GM12801 (cell line): ENCODE results near the gene SAMD3.

ENCODE experiments used
- CTCF ChIP-seq: IDR thresholded peaks from one replicate; pipeline ENCODE4 v1.5.1; 2011; ENCODE audit warnings: control low read depth; ENCODE audit not compliant: insufficient read length; ENCODE audit errors: extremely low read depth

The SAMD3 gene

DNA sequence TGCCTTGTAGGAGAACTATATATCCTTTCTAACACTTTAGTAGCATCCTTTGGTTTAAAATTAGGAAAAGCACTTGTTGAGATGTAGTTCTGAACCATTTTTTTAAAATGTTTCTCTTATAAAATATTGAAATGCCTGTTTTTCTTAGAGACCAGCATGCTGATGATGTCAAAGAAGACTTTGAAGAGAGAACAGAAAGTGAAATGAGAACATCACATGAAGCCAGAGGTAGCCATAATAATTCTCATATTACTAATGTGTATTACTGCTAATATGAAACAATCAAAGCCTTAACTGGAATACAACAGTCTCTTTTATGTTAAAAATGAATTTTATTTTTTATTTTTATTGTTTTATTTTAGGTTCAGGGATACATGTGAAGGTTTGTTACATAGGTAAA lies 102.0 kb downstream of the SAMD3 start:
- TF ChIP-seq CTCF: no peak

DNA sequence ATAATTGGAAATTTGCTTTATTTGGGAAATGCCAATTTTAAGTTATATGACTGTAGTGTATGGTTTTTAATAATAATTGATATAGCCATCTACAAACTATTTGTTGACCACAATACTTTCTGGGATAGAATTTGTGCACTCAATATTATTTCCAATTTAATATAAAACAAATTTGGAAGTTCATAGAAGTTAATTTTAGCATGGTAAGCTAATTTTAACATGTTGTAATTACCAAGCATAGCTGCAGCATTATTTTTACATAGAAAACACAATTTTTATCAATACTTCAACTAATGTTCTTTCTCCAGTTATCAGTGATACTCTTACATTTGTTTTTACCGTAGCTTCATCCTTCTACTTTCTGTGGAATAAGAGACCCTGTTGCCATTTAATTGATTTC lies 103.5 kb downstream of the SAMD3 start:
- TF ChIP-seq CTCF: no peak

DNA sequence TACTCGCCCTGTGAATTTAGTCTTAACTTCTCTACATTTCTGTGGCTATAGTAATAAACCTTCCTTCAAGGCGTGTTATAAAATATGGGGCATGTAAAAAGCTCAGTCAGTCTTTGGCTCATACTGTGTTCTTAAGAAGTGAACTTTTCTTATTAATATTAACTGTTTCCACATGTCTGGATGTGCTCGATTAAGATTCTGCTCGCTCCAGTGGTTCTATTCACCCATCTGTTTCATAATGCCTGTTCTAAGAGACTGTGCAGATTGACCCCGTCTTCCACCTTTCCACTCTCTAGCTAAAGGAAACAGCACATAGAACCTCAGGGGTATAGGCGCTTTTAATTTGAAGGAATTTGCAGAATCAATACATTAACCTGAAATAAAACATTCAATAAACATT lies 104.5 kb downstream of the SAMD3 start:
- no peak for TF ChIP-seq CTCF

- TF ChIP-seq CTCF: no peak
Observed at GRCh38 chr6:130116273-130116672, 106.5 kb downstream of the SAMD3 start.

- no peak for TF ChIP-seq CTCF
Observed at GRCh38 chr6:130115036-130115435, 107.7 kb downstream of the SAMD3 start.

GRCh38 chr6:130113201-130113710 lies 109.5 kb downstream of the SAMD3 start:
- no peak for TF ChIP-seq CTCF

GRCh38 chr6:130111031-130111430 lies 111.7 kb downstream of the SAMD3 start:
- no peak for TF ChIP-seq CTCF

- TF ChIP-seq CTCF: no peak
Observed at GRCh38 chr6:130107710-130108109, 115.0 kb downstream of the SAMD3 start.
